SHP77 treated with DMSO at 0.1 percent for 48 hours (cell line): Measurements from ENCODE around the gene SARDH.
"Not testable (repeated sequence)": the region's sequence is repeated elsewhere in the genome, so short reads cannot be mapped to it uniquely, and the experiment has no call there.

Experiments
- DNase-seq: peaks from one replicate; lab custom pipeline; 2025; lab: John Stamatoyannopoulos, UW

Gene SARDH

DNA sequence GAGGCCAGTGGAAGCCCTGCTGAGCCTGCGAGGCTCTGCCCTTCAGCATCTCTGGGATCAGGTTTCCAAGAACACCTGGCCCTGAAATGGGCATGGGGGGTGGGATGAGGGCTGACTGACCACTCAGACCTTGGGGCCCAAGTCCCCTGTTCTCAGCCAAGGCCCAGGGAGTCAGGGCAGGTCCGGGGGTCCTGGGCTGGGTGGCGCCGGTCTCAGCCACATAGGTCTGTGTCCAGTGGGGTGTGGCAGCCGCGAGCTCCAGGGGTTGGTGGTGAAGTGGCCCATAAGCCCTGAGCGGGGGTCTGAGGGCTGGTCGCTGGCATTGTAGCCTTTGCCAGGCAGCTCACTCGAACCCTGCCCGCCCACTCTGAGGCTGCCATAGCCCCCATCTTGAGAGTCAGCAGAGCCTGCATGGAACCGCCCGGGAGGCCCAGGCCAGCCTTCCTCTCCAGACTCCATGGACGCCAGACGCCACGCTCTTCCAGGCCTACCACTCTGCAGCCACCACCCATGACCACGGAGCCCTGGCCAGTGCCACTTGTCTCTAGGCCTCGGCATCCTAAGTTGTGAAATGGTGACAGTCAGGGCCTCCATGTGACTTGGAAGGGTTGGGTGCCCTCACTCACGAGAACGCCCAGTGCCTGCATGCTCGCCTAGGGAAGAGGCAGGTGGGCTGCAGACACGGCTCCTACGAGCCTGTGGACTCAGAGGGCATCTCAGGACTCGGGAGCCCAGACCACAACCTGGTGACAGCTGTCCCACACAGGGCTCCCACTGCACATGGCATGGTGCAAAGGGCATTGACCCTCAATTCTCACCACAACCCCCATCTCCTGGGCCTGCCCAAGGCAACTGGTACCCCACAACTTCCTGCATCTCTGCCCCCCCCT, 108.7 kb downstream of the SARDH start:
- DNase-seq = no peak

DNA sequence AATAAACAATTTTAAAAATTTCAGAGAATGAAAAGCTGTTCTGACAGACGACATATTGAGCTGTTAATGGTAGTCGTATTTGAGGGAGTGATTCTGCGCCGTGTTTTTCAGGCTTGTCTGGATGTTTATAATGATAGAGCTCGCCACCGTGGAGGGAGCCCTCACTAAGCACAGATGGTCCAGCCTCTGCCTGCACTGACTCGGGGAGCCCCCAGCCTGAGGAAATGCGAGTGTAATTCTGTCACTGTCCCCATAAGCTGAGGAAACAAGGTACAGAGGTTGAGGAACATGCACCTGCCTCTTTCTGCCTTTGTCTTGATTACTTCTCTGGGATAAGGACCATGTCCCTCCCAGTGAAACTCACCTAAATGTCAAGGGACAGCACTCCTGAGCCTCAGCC, 109.4 kb downstream of the SARDH start:
- DNase-seq = no peak

DNA sequence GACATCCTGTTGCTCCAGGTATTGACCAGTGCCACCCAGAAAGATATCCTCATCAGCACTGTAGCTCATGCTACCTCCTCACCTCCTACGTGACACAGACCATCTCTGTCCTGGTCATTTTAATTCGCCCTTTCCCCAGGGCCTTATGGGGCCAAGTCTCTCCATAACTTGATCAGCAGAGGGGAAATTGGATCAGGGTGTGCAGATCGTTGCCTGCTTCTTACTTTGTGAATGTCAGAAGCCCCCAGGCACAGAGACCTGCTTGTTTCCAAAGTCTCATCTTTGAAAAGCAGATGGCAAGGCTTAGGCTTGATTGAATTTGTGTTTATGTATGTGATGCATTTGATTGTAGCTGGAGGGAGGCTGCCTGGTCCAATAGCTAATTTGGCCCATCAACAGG, 110.8 kb downstream of the SARDH start:
- DNase-seq = no peak

DNA sequence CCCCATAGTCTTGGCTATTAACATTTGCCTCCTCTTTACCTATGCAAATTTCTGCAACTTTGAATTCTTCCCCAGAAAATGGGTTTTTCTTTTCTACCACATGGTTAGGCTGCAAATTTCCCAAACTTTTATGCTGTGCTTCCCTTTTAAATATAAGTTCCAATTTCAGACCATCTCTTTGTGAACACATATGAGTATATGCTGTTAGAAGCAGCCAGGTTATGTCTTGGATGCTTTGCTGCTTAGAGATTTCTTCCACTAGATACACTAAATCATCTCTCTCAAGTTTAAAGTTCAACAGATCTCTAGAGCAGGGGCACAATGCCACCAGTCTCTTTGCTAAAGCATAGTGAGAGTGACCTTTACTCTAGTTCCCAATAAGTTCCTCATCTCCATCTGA, 112.1 kb downstream of the SARDH start:
- DNase-seq = not testable (repeated sequence)

DNA sequence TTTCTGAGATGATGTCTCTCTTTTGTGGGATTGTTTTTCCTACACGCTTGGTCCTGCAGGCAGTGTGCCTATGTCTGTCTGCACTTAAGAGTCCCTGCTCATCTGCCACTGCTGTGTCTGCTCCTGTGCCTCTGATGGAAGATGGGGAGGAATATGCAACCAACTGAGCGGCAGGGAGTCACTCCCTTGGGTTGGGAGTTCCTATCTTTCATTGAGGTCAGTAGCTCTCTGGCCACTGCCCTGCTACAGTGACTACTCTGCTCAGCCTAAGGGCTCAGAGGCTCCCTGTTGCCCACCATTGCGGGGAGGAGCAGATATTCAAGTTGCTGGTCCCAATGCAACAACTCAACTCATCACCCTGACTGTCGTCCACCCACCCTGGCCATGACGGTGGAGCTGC, 115.6 kb downstream of the SARDH start:
- no peak for DNase-seq

DNA sequence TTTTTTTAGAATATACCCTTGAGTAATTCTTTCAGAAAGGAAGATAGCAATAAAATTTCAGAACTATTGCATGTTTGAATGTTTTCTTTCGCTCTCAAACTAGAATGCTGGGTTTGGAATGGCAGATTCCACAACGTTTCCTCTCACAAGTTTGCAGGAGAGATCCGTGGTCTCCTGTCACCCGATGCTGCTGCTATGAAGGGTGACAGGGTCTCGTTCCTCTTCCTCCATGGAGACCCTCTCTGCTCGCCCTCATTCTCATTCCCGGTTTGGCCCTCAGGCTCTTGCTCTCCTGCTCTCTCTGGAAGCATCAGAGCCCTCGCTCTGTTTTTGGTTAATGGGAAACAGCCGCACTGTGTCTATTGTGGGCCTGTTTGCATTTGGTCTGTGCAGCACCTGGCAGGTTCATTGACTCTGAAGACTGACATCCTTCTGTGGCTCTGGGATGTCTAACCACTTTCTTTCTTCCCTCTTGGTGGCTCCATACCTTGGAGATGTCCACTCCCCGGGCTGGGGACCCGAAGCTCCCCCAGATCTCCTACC, 116.4 kb downstream of the SARDH start:
- no peak for DNase-seq

DNA sequence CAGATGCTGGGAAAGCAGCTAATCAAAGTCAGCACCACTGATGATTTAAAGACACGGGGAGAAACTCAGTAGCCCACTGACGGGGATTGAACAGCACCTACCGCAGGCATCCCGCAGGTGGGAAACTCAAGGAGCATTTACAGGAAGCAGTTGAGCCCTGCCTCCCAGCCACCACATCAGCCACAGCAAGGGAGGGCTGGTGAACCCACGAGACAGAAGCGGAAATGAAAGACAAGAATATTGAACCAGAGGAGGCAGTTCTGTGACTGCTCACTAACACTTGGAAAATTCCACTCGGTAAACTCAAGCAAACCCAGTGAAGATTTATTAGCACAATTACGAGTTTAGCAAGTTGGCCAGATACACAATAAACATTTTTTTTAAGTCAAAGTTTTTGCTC, 118.4 kb downstream of the SARDH start:
- no peak for DNase-seq

DNA sequence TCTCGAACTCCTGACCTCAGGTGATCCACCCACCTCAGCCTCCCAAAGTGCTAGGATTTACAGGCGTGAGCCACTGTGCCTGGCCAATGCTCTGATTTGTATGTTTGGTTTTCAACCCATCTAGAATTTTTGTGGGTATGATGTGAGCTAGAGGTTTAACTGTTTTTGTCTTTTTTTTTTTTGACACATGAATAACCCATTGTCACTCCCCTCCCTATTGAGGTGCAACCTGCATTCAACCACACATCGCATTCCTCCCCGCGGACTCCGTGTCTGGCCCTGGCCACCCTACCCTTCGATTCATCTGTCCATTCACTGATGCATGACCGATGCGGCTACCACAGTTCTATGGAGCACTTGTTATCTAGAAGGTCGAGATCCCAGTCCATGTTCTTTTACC, 119.4 kb downstream of the SARDH start:
- no peak for DNase-seq

DNA sequence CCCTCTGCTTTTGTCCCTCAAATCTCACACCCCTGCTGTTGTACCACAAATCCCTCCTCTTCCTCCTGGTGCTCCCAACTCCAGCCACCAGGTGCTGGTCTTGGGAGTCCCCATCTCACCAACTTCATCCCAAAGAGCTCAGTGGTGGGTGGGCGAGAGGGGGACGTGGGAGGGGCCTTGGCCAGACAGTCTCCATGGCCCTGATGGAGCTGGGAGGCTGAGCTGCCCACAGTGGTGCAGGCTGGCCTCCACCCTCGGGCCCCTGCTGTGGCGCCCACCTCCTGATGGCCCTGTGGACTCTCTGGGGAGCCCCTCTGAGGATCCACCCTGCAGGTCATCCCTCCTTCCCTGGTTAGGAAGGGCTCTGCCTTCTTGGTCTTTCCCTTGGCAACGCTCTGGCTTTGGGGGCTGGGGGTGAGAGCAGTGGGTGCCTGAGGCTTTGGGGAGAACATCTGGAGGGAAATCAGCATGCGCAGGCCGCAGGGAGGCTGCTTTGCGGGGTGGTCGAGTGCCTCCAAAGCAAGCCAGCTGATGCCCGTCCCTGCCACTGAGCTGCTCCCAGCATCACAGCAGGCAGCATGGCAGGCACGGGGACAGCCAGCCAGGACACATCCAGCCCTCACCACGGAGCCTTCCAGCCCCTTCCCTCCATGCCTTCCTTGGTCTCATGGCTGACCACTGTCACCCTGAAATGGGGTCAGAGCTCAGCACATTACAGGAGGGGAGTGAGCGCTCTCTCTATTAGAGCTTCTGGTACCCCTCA, 121.3 kb downstream of the SARDH start:
- no peak for DNase-seq

DNA sequence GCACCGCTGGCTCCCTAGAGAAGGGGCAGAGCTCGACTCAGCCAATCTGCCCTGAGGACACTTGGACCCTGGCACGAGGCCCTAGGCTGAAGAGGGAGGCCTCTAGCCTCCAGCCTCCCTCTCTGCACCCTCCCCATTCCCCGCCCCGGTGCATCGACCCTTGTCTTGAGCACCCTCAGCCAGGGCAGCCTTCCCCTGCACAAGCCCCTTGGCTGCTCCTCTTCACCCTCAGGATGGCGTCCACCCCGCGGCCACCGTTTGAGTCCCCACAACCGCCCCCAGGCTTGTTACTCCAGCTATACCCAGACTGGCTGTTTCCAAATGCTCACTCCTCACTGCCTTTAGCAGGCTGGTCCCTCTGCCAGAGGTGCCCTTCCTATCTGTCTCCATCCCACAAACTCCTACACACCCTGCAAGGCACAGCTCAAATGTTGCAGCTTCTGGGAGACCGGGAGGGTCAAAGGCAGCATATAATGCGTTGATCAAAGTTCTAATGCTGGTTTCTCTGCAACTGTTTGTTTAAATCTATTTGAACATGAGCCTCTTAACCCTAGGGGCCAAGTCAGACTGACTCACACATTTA, 122.5 kb downstream of the SARDH start:
- no peak for DNase-seq

DNA sequence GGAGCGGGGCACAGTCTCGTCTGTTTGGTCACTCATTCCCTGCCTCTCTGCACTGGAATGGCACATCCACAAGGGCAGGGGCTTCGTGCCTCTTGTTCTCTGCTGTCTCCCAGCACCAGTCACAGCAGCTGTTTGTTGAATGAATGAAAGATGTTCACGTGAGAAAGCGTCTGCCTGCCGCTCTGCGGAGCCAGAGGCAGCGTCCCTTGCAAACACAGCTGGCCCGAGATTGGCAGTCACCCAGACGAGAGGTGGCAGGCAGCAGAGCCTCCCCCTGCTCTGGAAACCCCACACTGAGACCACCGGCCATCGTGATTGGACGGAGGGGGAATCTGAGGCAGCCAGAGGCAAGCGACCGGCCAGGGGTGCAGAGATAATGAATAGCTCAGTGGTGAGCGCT, 123.0 kb downstream of the SARDH start:
- DNase-seq = peak; percentile 53

DNA sequence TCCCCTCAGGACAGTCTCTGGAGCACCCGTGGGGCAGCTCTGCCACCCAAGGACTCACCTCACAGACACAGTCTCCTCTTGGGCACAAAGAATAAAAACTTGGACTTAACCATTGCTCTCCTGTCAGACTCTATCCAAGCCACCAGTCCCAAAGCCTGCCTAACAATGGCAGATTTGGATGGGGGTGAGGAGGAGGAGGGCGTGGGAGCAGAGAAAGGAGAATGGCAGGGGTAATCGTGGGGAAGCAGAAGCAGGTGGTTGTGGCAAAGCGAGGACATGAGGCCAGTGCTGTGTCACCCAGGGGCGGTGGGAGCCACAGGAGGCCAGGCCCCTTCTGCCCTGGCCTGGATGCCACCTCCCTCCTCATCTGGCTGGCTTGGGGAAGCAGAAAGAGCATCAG, 123.5 kb downstream of the SARDH start:
- DNase-seq = no peak

DNA sequence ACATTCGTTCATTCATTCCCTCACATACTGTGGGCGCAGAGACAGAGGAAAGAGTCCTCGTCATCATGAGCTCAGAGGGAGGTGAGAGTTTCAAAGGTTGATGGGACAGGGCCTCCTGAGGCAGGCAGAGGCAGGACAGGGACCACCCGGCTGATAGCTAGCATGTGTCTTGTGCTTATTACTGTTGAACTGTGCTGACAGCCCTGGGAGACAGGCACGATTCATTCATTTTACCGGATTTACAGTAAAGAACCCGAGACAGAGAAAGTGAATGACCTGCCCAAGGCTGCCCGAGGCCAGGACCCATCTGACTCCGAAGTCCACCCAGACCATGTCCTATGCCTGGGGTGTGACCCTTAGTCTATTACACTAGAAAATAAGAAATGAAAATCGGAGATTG, 124.1 kb downstream of the SARDH start:
- no peak for DNase-seq
